IMR-90 (cell line): Measurements from ENCODE around the gene MAGI3.

Experiments used
- BHLHE40 ChIP-seq: fragments of 150-350 bp; IDR thresholded peaks from 2 replicates; pipeline ENCODE4 v1.6.1; 2016; ENCODE audit warnings: mild to moderate bottlenecking, low read depth, low read length
- CEBPB ChIP-seq: IDR thresholded peaks from 2 replicates; pipeline ENCODE4 v1.6.1; 2012; ENCODE audit warnings: low read depth, low read length, improper control_type of control experiment
- MAFK ChIP-seq: IDR thresholded peaks from 2 replicates; pipeline ENCODE4 v1.6.1; 2012; ENCODE audit warnings: low read depth, low read length, improper control_type of control experiment
- MAZ ChIP-seq: IDR thresholded peaks from 2 replicates; pipeline ENCODE4 v1.6.1; 2012; ENCODE audit warnings: low read depth, mild to moderate bottlenecking, low read length, improper control_type of control experiment, moderate library complexity, borderline replicate concordance
- MXI1 ChIP-seq: IDR thresholded peaks from 2 replicates; pipeline ENCODE4 v1.6.1; 2012; ENCODE audit warnings: low read depth, mild to moderate bottlenecking, low read length, moderate library complexity, borderline replicate concordance
- NFE2L2 ChIP-seq: fragments of 150-350 bp; IDR thresholded peaks from 2 replicates; pipeline ENCODE4 v1.6.1; 2016; ENCODE audit warnings: low read depth, mild to moderate bottlenecking, low read length
- POLR2A ChIP-seq: IDR thresholded peaks from 2 replicates; pipeline ENCODE4 v1.6.1; 2012; ENCODE audit warnings: mild to moderate bottlenecking, low read depth, low read length
- RAD21 ChIP-seq: IDR thresholded peaks from 2 replicates; pipeline ENCODE4 v1.6.1; 2012; ENCODE audit warnings: low read length, improper control_type of control experiment
- SMC3 ChIP-seq: fragments of 150-350 bp; IDR thresholded peaks from 2 replicates; pipeline ENCODE4 v1.6.1; 2016; ENCODE audit warnings: low read depth, mild to moderate bottlenecking, antibody characterized with exemption, low read length, moderate library complexity
- TF ChIP-seq, protein P1 (sequence below): conservative IDR thresholded peaks from 2 replicates; pipeline ENCODE4 v1.5.1; 2012; ENCODE audit warnings: mild to moderate bottlenecking, low read depth, low read length, improper control_type of control experiment
- TF ChIP-seq, protein P2 (sequence below): fragments of 150-350 bp; IDR thresholded peaks from 2 replicates; pipeline ENCODE4 v1.6.1; 2017; ENCODE audit warnings: mild to moderate bottlenecking, antibody characterized with exemption, low read length, low read depth
- TF ChIP-seq, protein P3 (sequence below): fragments of 150-350 bp; IDR thresholded peaks from 2 replicates; pipeline ENCODE4 v1.6.1; 2016; ENCODE audit warnings: low read depth, mild to moderate bottlenecking, low read length, moderate library complexity, borderline replicate concordance

DNA sequence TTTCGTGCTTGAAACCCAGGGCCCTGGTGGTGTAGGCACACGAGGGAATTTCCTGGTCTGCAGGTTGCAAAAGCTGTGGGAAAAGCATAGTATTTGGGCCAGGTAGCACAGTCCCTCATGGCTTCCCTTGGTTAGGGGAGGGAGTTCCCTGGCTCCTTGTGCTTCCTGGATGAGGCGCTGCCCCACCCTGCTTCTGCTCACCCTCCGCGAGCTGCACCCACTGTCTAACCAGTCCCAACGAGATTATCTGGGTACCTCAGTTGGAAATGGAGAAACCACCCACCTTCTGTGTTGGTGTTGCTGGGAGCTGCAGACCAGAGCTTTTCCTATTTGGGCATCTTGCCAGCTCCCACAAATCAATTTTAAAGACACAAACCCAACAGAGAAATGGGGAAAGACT lies 186.0 kb downstream of the MAGI3 start:
- TF ChIP-seq, protein P1, sequence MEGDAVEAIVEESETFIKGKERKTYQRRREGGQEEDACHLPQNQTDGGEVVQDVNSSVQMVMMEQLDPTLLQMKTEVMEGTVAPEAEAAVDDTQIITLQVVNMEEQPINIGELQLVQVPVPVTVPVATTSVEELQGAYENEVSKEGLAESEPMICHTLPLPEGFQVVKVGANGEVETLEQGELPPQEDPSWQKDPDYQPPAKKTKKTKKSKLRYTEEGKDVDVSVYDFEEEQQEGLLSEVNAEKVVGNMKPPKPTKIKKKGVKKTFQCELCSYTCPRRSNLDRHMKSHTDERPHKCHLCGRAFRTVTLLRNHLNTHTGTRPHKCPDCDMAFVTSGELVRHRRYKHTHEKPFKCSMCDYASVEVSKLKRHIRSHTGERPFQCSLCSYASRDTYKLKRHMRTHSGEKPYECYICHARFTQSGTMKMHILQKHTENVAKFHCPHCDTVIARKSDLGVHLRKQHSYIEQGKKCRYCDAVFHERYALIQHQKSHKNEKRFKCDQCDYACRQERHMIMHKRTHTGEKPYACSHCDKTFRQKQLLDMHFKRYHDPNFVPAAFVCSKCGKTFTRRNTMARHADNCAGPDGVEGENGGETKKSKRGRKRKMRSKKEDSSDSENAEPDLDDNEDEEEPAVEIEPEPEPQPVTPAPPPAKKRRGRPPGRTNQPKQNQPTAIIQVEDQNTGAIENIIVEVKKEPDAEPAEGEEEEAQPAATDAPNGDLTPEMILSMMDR = no peak
- TF ChIP-seq MXI1 (no peak), SMC3 (no peak), POLR2A (no peak), RAD21 (no peak), BHLHE40 (no peak), MAZ (no peak), NFE2L2 (no peak), MAFK (no peak), CEBPB (no peak)
- TF ChIP-seq, protein P2, sequence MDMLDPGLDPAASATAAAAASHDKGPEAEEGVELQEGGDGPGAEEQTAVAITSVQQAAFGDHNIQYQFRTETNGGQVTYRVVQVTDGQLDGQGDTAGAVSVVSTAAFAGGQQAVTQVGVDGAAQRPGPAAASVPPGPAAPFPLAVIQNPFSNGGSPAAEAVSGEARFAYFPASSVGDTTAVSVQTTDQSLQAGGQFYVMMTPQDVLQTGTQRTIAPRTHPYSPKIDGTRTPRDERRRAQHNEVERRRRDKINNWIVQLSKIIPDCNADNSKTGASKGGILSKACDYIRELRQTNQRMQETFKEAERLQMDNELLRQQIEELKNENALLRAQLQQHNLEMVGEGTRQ = no peak
- TF ChIP-seq, protein P3, sequence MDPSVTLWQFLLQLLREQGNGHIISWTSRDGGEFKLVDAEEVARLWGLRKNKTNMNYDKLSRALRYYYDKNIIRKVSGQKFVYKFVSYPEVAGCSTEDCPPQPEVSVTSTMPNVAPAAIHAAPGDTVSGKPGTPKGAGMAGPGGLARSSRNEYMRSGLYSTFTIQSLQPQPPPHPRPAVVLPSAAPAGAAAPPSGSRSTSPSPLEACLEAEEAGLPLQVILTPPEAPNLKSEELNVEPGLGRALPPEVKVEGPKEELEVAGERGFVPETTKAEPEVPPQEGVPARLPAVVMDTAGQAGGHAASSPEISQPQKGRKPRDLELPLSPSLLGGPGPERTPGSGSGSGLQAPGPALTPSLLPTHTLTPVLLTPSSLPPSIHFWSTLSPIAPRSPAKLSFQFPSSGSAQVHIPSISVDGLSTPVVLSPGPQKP = no peak
